ENCODE measurements around the gene PSD2. TPM values are rescaled to one million over a fixed set of nuclear protein-coding genes. Genes with fewer than 3 reads are reported as not detected.

Gene PSD2
- total RNA-seq, 2 donors from 2014 or later: 0.05 to 0.11 TPM

GRCh38 chr5:139843991-139844390 lies 48.4 kb downstream of the PSD2 start:
- Histone ChIP-seq H3K4me1 (no peaks in the 10 kb centered on the region), H3K9me3 (no peaks in the 10 kb centered on the region), H3K27ac (no peak overlapping the region), H3K27me3 (peaks cover 14% of the 10 kb centered on the region), H3K36me3 (no peaks in the 10 kb centered on the region), H3K9ac (ENCODE audit: low read depth in 2 of 2, low read length in 2 of 2) (no peak overlapping the region), H3K4me3 (no peak overlapping the region)
- DNase-seq: no peak
- intact Hi-C loops (cut with DNase I): loop anchor here (5.0 kb wide), 1 partner anchor 57 kb away; no protein-coding TSS in a partner anchor
- no peak for TF ChIP-seq CTCF (IDR thresholded peaks at IDR 0.05)

DNA sequence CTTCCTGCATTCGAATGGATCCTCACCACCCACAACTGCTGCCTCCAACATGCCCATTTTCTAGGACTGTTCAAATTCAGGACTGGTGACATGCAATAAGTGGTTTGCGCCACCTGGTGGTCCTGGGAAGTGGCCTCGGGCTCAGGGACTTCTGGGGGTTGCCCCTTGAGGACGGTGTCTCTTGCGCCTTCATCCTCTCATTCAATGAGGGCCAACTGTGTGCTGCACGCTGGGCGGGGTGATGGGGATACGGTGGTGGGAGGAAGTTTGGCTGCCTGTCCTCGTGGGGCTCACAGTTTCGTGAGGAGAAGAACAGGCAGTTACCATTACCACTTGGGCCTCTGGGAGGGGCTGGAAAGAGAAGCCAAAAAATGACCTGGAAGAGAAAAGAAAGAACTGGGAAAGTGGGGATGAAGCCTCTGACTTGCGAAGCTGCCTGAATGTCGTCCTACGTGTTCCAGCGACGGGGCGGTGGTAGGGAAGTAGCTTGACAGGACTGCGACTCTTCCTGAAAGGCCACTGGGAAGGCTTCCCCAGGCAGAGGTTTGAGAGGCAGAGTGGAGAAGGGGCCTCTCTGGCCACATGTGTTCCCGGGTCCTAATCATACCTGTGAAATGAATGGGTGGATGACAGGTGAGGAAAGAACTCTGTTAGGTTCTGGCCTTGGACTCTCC lies 49.0 kb downstream of the PSD2 start:
- no peaks in the 10 kb centered on the region for H3K36me3 ChIP-seq
- peak; percentile 62 for DNase-seq
- TF ChIP-seq CTCF (IDR thresholded peaks at IDR 0.05): peak; percentile 57
- no peaks in the 10 kb centered on the region for H3K4me1 ChIP-seq
- peaks cover 14% of the 10 kb centered on the region for H3K27me3 ChIP-seq
- H3K4me3 ChIP-seq: no peak overlapping the region
- H3K9me3 ChIP-seq: no peaks in the 10 kb centered on the region
- no peak overlapping the region for H3K27ac ChIP-seq
- intact Hi-C loops (cut with DNase I): loop anchor here (5.0 kb wide), 1 partner anchor 57 kb away; no protein-coding TSS in a partner anchor
- no peak overlapping the region for H3K9ac ChIP-seq (ENCODE audit: low read depth in 2 of 2, low read length in 2 of 2)

GRCh38 chr5:139845846-139846681 lies 50.5 kb downstream of the PSD2 start:
- DNase-seq: no peak
- H3K27ac ChIP-seq: no peak overlapping the region
- no peak for TF ChIP-seq CTCF (IDR thresholded peaks at IDR 0.05)
- H3K36me3 ChIP-seq: no peaks in the 10 kb centered on the region
- H3K9ac ChIP-seq (ENCODE audit: low read depth in 2 of 2, low read length in 2 of 2): no peak overlapping the region
- no peaks in the 10 kb centered on the region for H3K4me1 ChIP-seq
- no peak overlapping the region for H3K4me3 ChIP-seq
- no peaks in the 10 kb centered on the region for H3K9me3 ChIP-seq
- H3K27me3 ChIP-seq: peaks cover 14% of the 10 kb centered on the region
- intact Hi-C loops (cut with DNase I): no loop called here

- Histone ChIP-seq H3K9me3 (no peaks in the 10 kb centered on the region), H3K27me3 (peaks cover 14% of the 10 kb centered on the region), H3K27ac (no peak overlapping the region), H3K4me1 (no peaks in the 10 kb centered on the region), H3K36me3 (no peaks in the 10 kb centered on the region), H3K9ac (ENCODE audit: low read depth in 2 of 2, low read length in 2 of 2) (no peak overlapping the region), H3K4me3 (no peak overlapping the region)
- intact Hi-C loops (cut with DNase I): no loop called here
- no peak for TF ChIP-seq CTCF (IDR thresholded peaks at IDR 0.05)
- no peak for DNase-seq
Measured at GRCh38 chr5:139847091-139847490, 51.5 kb downstream of the PSD2 start.

- TF ChIP-seq CTCF (IDR thresholded peaks at IDR 0.05): no peak
- intact Hi-C loops (cut with DNase I): no loop called here
- no peaks in the 10 kb centered on the region for H3K9me3 ChIP-seq
- peak overlapping the region in 1 of 2 donors; percentile 50 for H3K9ac ChIP-seq (ENCODE audit: low read depth in 2 of 2, low read length in 2 of 2)
- H3K4me1 ChIP-seq: no peaks in the 10 kb centered on the region
- H3K27me3 ChIP-seq: peaks cover 14% of the 10 kb centered on the region
- H3K36me3 ChIP-seq: no peaks in the 10 kb centered on the region
- peak; percentile 25 for DNase-seq
- peak overlapping the region; percentile 42 for H3K4me3 ChIP-seq
- H3K27ac ChIP-seq: no peak overlapping the region
Measured at GRCh38 chr5:139847790-139848507, 52.3 kb downstream of the PSD2 start.

Measured in colonic mucosa (tissue), 4 donors.